Nephron (organoid): ENCODE measurements around the gene PSMD14.

Experiments used
- H3K27ac Mint-ChIP-seq, 3 experiments: 2 replicates each; pipeline ENCODE4 v1.8.0; 2020; ENCODE audit warnings: mixed read lengths in 3 of 3, mild to moderate bottlenecking in 2 of 3, moderate library complexity in 1 of 3
- H3K27me3 Mint-ChIP-seq: 2 replicates; pipeline ENCODE4 v1.8.0; 2021; ENCODE audit warnings: low read depth, mild to moderate bottlenecking, moderate library complexity, mixed read lengths
- H3K36me3 Mint-ChIP-seq: 2 replicates; pipeline ENCODE4 v1.8.0; 2020; ENCODE audit warnings: low read depth, mixed read lengths
- H3K4me1 Mint-ChIP-seq: 2 replicates; pipeline ENCODE4 v1.8.0; 2020; ENCODE audit warnings: mixed read lengths
- H3K4me3 Mint-ChIP-seq, 3 experiments: 2 replicates each; pipeline ENCODE4 v1.8.0; 2020; ENCODE audit warnings: mild to moderate bottlenecking in 3 of 3, mixed read lengths in 3 of 3, moderate library complexity in 2 of 3
- H3K9me3 Mint-ChIP-seq: 2 replicates; pipeline ENCODE4 v1.8.0; 2020; ENCODE audit warnings: mixed read lengths
- TF ChIP-seq, protein P1 (sequence below), 3 experiments: fragments of 200-600 bp; sonication (generic); IDR thresholded peaks; one replicate each; pipeline ENCODE4 v1.5.0; 2021; ENCODE audit warnings: antibody characterized with exemption in 3 of 3; ENCODE audit not compliant: unreplicated experiment in 3 of 3

The PSMD14 gene

DNA sequence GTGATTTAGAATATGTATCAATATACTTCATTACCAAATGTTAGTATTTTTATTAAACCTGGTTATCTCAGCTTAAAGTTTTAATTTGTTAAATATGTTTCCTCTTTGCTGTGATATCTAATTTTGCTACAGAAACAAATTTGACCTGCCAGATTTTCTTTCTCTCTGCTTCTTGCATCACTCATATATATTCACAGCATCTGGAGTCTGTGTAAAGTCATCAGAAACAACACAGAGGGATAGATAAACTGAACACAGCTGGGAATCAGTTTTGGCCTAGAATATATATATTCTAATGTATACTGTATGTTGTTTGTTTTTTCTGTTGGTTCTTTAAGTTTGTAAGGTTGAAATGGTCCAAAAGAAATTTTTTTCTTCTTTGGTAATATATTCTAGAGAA, 8.5 kb downstream of the PSMD14 start:
- TF ChIP-seq, protein P1, sequence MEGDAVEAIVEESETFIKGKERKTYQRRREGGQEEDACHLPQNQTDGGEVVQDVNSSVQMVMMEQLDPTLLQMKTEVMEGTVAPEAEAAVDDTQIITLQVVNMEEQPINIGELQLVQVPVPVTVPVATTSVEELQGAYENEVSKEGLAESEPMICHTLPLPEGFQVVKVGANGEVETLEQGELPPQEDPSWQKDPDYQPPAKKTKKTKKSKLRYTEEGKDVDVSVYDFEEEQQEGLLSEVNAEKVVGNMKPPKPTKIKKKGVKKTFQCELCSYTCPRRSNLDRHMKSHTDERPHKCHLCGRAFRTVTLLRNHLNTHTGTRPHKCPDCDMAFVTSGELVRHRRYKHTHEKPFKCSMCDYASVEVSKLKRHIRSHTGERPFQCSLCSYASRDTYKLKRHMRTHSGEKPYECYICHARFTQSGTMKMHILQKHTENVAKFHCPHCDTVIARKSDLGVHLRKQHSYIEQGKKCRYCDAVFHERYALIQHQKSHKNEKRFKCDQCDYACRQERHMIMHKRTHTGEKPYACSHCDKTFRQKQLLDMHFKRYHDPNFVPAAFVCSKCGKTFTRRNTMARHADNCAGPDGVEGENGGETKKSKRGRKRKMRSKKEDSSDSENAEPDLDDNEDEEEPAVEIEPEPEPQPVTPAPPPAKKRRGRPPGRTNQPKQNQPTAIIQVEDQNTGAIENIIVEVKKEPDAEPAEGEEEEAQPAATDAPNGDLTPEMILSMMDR (IDR thresholded peaks at IDR 0.05; ENCODE audit: unreplicated experiment in 3 of 3), result no peak
- H3K9me3 Mint-ChIP-seq, result no peaks in the 10 kb centered on the region
- H3K27ac Mint-ChIP-seq, result no peak overlapping the region
- H3K36me3 Mint-ChIP-seq, result peaks cover 11% of the 10 kb centered on the region
- H3K4me1 Mint-ChIP-seq, result no peaks in the 10 kb centered on the region
- H3K4me3 Mint-ChIP-seq, result no peak overlapping the region
- H3K27me3 Mint-ChIP-seq, result no peaks in the 10 kb centered on the region

DNA sequence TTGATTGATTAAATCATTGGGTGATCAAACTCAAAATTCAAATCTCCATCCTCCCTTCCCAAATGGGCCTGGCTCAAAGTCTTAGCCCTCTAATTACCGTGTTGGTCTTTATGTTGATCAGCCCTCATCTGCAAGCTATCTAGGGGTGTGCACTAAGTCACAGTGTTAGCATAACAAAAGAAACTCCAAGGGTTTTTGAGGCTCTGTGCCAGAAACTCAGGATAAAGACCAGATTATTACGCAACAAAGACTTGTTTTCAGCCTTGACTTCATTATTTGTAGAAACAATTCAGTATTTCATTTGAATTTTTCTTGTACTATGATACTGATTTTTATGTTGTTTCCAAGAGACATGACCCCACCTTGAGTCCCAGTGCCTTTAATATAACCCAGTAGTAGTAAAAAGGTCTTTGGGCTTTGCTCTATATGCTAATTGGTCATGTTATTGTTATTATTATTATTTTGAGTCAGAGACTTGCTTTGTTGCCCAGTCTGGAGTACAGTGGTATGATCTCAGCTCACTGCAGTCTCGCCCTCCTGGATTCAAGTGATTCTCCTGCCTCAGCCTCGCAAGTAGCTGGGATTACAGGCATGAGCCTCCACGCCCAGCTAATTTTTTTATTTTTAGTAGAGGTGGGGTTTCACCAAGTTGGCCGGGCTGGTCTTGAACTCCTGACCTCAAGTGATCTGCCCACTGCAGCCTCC, 13.9 kb downstream of the PSMD14 start:
- Mint-ChIP-seq H3K36me3 (peaks cover 37% of the 10 kb centered on the region), H3K9me3 (no peaks in the 10 kb centered on the region), H3K27me3 (no peaks in the 10 kb centered on the region), H3K4me1 (peaks cover 3% of the 10 kb centered on the region), H3K27ac (no peak overlapping the region), H3K4me3 (no peak overlapping the region)
- TF ChIP-seq, protein P1 (IDR thresholded peaks at IDR 0.05; ENCODE audit: unreplicated experiment in 3 of 3), result no peak

DNA sequence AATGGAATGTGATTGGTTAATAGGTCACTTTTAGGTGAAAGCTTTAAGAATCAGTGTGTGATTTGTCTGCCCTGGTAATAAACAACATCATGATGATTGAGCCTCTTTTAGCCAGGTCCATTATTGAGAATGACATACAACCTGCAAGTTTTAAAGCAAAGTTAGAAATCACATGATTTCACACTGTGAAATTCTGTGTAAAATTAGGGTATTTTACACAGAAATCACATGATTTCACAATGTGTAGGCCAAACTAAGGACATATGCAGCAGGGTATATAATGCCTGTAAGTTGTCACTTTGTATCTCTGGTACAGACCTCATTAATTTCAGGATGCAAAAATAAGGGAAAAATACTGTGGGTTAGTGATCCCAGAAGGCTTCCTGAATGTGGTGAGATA, 16.7 kb downstream of the PSMD14 start:
- H3K4me3 Mint-ChIP-seq, result no peak overlapping the region
- TF ChIP-seq, protein P1 (IDR thresholded peaks at IDR 0.05; ENCODE audit: unreplicated experiment in 3 of 3), result no peak
- H3K27me3 Mint-ChIP-seq, result no peaks in the 10 kb centered on the region
- no peaks in the 10 kb centered on the region for H3K9me3 Mint-ChIP-seq
- peaks cover 3% of the 10 kb centered on the region for H3K4me1 Mint-ChIP-seq
- peaks cover 36% of the 10 kb centered on the region for H3K36me3 Mint-ChIP-seq
- H3K27ac Mint-ChIP-seq, result no peak overlapping the region

DNA sequence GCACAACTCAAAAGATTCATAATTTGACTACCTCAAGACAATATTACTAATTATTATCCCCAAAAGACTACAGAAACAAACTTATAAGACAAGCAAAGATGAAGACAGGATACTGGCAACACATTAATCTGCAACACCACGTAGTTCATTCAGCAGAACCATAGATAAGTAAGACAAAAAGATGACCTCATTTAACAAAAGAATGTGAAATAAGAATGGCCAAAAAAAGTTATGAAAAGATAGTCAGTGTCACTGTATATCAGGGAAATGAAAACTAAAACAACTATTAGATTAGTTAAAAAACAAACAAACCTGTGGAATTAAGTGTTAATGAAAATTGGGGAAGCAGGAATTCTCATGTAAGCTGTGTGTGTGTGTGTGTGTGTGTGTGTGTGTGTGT, 19.4 kb downstream of the PSMD14 start:
- no peaks in the 10 kb centered on the region for H3K27me3 Mint-ChIP-seq
- peaks cover 36% of the 10 kb centered on the region for H3K36me3 Mint-ChIP-seq
- no peaks in the 10 kb centered on the region for H3K9me3 Mint-ChIP-seq
- no peak overlapping the region for H3K4me3 Mint-ChIP-seq
- H3K4me1 Mint-ChIP-seq, result peaks cover 3% of the 10 kb centered on the region
- H3K27ac Mint-ChIP-seq, result no peak overlapping the region
- TF ChIP-seq, protein P1 (IDR thresholded peaks at IDR 0.05; ENCODE audit: unreplicated experiment in 3 of 3), result no peak

DNA sequence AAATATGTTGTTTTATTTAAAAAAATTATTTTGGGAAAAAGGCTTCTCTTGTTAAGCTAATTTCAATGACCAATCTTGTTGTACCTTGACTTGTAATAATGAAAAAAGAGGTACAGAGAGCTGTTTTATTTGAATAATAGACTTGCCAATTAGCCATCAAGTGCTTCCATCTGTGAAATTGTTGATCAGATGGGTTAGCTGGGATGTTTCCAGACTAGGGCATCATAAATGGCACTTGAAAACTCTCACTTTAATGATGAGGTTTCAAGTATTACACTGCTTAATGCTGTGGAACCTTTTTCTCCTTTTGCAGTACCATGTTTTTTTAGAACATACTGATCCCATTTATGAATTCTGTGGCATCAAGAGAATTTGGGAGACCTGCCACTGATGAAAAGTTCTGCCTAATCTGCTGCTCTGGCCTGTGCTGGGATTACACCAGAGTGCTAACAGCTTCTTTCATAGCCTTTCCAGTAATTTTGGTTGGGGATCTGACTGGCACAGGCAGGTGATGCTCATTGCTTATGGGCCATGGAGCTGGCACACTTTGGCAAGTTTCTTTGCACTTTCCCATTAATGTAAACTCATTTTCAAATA, 24.2 kb downstream of the PSMD14 start:
- no peak overlapping the region for H3K27ac Mint-ChIP-seq
- peaks cover 9% of the 10 kb centered on the region for H3K36me3 Mint-ChIP-seq
- no peak overlapping the region for H3K4me3 Mint-ChIP-seq
- no peaks in the 10 kb centered on the region for H3K27me3 Mint-ChIP-seq
- TF ChIP-seq, protein P1 (IDR thresholded peaks at IDR 0.05; ENCODE audit: unreplicated experiment in 3 of 3), result no peak
- no peaks in the 10 kb centered on the region for H3K9me3 Mint-ChIP-seq
- H3K4me1 Mint-ChIP-seq, result no peaks in the 10 kb centered on the region

DNA sequence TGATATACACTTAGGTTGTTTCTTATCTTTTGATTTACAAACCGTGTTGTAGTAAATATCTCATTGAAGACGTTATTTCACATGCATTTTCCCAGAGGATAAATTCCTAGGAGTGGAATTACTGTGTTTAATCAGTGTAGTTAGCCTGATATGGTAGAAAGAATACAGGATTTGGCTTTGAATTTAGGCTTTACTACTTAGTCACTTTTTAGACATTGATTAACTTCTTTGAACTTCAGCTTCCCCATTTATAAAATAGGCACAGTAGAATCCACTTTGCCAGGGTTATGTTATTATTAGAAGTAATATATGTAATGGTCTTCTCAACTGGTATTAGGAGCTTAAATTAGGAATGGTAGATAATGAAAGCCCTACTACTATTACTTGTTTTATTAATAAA, 27.4 kb downstream of the PSMD14 start:
- no peak overlapping the region for H3K4me3 Mint-ChIP-seq
- H3K27ac Mint-ChIP-seq, result no peak overlapping the region
- TF ChIP-seq, protein P1 (IDR thresholded peaks at IDR 0.05; ENCODE audit: unreplicated experiment in 3 of 3), result no peak
- H3K4me1 Mint-ChIP-seq, result no peaks in the 10 kb centered on the region
- H3K27me3 Mint-ChIP-seq, result no peaks in the 10 kb centered on the region
- no peaks in the 10 kb centered on the region for H3K9me3 Mint-ChIP-seq
- H3K36me3 Mint-ChIP-seq, result peaks cover 24% of the 10 kb centered on the region
